Stimulated activated naive CD8-positive, alpha-beta T cell treated with anti-CD3 and anti-CD28 coated beads, Interleukin-15, Interleukin-2, amounts not matched to agents 100 U/mL and 50 U/mL, for 24 hours (primary cell): Measurements from ENCODE around the gene ADAM12.

ENCODE experiments used
- ATAC-seq: fragments of 150-1000 bp; cut with Tn5 transposase; one replicate; pipeline ENCODE4 v1.10.0; 2021
- DNase-seq: peaks from one replicate; pipeline ENCODE4 v3.0.0; 2021

The ADAM12 gene

GRCh38 chr10:126210051-126210651 is 178.1 kb downstream of the ADAM12 start:
- ATAC-seq (no peak), DNase-seq (no peak)

GRCh38 chr10:126209451-126209850 is 178.8 kb downstream of the ADAM12 start:
- no peak for DNase-seq
- ATAC-seq = no peak

GRCh38 chr10:126208726-126209302 is 179.5 kb downstream of the ADAM12 start:
- no peak for ATAC-seq
- DNase-seq = no peak

- ATAC-seq (no peak), DNase-seq (no peak)
These were observed 180.4 kb downstream of the ADAM12 start for GRCh38 chr10:126207851-126208250.

- ATAC-seq (no peak), DNase-seq (no peak)
These were observed 180.9 kb downstream of the ADAM12 start for GRCh38 chr10:126207313-126207771.

- DNase-seq (no peak), ATAC-seq (no peak)
These were observed 182.6 kb downstream of the ADAM12 start for GRCh38 chr10:126205486-126206205.

GRCh38 chr10:126204320-126204719 is 184.0 kb downstream of the ADAM12 start:
- no peak for DNase-seq
- no peak for ATAC-seq

GRCh38 chr10:126203746-126204145 is 184.5 kb downstream of the ADAM12 start:
- ATAC-seq (no peak), DNase-seq (no peak)

- ATAC-seq (no peak), DNase-seq (no peak)
These were observed 186.7 kb downstream of the ADAM12 start for GRCh38 chr10:126201603-126202002.

GRCh38 chr10:126199221-126199998 is 188.9 kb downstream of the ADAM12 start:
- ATAC-seq (no peak), DNase-seq (no peak)

GRCh38 chr10:126198681-126199080 is 189.6 kb downstream of the ADAM12 start:
- DNase-seq (no peak), ATAC-seq (no peak)

- DNase-seq (no peak), ATAC-seq (no peak)
These were observed 191.2 kb downstream of the ADAM12 start for GRCh38 chr10:126197036-126197543.

GRCh38 chr10:126196281-126196680 is 192.0 kb downstream of the ADAM12 start:
- no peak for DNase-seq
- no peak for ATAC-seq

GRCh38 chr10:126191192-126191591 is 197.1 kb downstream of the ADAM12 start:
- DNase-seq (no peak), ATAC-seq (no peak)

GRCh38 chr10:126188679-126189200 is 199.5 kb downstream of the ADAM12 start:
- ATAC-seq (no peak), DNase-seq (no peak)

GRCh38 chr10:126187399-126187798 is 200.9 kb downstream of the ADAM12 start:
- ATAC-seq = no peak
- DNase-seq = no peak

- no peak for ATAC-seq
These were observed 201.5 kb downstream of the ADAM12 start for GRCh38 chr10:126186766-126187165.

GRCh38 chr10:126185676-126186447 is 202.4 kb downstream of the ADAM12 start:
- no peak for DNase-seq
- no peak for ATAC-seq

More at GRCh38 chr10:126186766-126187165, 201.5 kb downstream of the ADAM12 start:
- no peak for DNase-seq

- DNase-seq (no peak), ATAC-seq (no peak)
These were observed 206.7 kb downstream of the ADAM12 start for GRCh38 chr10:126181626-126182025.

- ATAC-seq = no peak
- no peak for DNase-seq
These were observed 208.6 kb downstream of the ADAM12 start for GRCh38 chr10:126179637-126180036.

GRCh38 chr10:126177417-126178030 is 210.8 kb downstream of the ADAM12 start:
- no peak for DNase-seq
- ATAC-seq = no peak
